A172 (cell line): ENCODE data around the gene NCKAP5L. TPM values are rescaled to one million over a fixed set of nuclear protein-coding genes. Genes with fewer than 3 reads are reported as not detected.
A peak's percentile ranks its signal among the peaks of the same experiment; 100 is the strongest.
"Not testable (repeated sequence)": the region's sequence is repeated elsewhere in the genome, so short reads cannot be mapped to it uniquely, and the experiment has no call there.

ENCODE experiments used
- DNase-seq: peaks from one replicate; pipeline ENCODE4 v3.0.0-alpha.2; 2015; ENCODE audit warnings: low spot score
- total RNA-seq: library from RNA; depleted of rRNA; stranded (reverse); fragments of >200 nt; shearing (Covaris generic); gene quantifications from 2 replicates; pipeline ENCODE4 v1.2.3, GENCODE V29; 2014

The NCKAP5L gene
- total RNA-seq, 1 experiment from 2014 or later: 12.1 TPM

DNA sequence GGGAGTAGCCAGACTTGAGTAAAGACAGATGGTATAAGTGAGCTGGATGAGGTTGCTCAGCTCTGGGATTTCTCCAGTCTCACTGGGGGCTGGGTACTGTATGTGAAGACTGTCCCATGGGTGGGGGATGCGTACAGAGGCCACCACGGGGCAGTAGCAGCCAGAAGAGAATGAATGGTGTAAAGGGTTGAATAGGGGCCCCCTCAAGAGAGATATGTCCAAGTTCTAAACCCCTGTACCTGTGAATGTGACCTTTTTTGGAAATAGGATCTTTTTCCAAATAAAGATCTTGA is 36.5 kb upstream of the NCKAP5L start:
- no peak for DNase-seq

DNA sequence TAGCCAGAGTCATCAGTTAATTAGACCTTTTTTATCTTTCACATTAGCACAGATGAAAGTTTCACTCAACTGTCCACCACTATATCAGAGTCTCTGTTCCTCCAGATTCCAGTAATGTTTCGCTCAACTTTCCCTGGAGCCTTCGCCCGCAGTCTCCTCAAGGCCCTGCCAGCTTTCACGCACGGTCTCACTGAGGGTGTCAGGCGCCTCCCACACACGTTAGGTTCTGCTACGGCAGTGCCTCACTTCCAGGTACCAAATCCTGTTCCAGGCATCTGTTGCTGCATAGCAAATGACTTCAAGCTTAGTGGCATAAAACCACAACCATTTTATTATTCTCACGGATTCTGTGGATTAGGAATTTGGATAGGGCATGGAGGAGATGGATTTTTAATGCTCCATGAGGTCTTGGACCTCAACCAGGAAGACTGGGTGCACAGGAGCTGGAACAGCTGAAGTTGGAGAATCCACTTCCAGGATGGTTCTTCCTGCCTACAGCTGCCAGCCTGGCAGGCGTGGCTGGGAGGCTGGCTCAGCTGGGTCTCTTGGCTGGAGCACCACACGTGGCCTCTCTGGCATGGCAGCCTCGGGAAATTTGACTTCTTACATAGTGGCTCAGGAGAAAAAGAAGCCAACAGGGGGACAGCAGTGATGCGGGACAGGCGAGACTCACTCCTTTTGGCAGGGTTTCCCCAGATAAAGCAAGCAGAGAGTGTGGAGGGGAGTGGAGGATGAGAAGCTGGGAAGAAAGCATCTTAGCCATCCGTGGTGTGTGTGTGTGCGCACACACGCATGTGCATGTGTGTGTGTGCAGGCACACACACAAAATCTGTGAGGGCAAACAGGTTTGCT is 36.0 kb upstream of the NCKAP5L start:
- no peak for DNase-seq

DNA sequence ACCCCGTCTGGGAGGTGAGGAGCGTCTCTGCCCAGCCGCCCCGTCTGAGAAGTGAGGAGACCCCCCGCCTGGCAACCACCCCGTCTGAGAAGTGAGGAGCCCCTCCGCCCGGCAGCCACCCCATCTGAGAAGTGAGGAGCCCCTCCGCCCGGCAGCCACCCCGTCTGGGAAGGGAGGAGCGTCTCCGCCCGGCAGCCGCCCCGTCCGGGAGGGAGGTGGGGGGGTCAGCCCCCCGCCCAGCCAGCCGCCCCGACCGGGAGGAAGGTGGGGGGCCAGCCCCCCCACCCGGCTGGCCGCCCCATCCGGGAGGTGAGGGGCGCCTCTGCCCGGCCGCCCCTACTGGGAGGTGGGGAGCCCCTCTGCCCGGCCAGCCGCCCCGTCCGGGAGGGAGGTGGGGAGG is 32.7 kb upstream of the NCKAP5L start:
- not testable (repeated sequence) for DNase-seq

DNA sequence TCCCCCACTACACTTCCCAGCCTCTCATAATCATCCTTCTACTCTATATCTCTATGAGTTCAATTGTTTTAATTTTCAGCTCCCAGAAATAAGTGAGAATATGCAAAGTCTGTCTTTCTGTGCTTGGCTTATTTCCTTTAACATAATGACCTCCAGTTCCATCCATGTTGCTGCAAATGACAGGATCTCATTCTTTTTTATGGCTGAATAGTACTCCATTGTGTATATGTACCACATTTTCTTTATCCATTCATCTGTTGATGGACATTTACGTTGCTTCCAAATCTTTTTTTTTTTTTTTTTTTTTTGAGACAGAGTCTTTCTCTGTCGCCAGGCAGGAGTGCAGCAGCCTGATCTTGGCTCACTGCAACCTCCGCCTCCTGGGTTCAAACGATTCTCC is 27.7 kb upstream of the NCKAP5L start:
- not testable (repeated sequence) for DNase-seq

DNA sequence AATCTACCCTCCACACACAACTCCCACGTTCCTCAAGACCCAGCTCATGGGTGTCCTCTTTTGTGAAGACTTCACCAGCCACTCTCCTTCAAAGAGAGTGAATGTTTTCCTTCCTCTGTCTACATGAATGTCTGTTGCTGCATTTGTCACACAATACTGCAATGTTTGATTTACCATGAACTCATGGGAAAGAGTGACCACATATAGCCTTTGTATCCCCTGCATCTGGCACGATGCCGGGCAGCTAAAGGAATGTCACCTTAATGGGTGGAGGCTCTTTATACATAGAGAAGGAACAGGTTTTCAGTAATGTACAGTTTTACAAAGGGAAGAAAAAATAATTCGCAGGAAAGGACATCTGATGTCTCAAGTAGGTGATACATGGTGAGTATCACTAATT is 26.8 kb upstream of the NCKAP5L start:
- DNase-seq: no peak

DNA sequence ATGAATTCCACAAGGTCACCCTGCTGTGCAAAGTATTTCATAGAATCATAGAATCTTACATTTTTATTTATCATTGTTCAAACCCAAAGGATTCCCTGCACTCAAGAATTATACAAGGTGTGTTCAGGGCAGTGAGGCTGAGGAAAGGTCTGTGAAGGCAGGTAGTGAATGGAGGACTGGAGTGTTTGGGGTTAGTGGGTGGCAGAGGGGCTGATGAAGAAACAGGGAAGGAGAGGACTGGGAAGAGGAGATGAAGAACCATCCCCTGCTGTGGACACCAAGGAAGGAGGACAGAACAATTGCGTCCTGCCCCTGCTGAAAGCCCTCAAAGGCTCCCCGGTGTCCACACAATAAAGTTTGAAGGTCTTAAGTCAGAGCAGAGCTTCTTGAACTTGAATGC is 25.5 kb upstream of the NCKAP5L start:
- DNase-seq: no peak

DNA sequence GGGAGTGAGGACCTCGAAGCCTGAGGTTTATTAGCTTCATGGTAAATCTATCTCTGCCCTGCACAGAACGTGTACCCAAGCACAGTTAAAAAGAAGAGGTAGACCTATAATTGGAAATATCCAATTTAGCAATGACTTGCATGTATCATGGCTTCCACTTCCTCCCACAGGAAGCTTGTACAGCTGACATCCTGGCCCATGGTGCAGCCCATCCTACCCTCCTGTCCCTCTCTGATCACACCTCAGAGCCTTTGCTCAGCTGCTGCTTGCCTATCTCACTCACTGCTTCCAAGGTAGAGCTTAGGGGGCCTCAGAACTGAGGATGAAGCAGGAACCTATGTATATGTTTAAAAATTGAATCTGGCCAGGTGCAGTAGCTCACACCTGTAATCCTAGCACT is 18.9 kb upstream of the NCKAP5L start:
- no peak for DNase-seq

DNA sequence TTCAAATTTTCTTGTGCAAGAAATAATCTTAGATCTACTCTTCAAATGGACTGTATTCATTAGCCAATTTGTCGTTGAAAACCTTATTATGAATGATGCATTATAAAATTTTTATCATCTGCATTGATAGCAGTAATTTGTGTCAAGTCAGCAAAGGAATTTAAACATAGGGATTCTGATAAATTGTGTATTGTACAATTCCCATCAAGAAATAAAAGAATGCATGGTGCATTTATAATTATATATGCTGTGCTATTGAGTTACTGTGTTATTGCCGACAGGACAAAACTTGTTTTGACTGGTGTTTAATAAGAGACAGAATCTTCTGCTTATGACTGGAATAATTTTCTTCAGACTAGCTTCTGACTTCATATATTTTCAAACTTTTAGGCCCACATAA is 17.8 kb upstream of the NCKAP5L start:
- no peak for DNase-seq

DNA sequence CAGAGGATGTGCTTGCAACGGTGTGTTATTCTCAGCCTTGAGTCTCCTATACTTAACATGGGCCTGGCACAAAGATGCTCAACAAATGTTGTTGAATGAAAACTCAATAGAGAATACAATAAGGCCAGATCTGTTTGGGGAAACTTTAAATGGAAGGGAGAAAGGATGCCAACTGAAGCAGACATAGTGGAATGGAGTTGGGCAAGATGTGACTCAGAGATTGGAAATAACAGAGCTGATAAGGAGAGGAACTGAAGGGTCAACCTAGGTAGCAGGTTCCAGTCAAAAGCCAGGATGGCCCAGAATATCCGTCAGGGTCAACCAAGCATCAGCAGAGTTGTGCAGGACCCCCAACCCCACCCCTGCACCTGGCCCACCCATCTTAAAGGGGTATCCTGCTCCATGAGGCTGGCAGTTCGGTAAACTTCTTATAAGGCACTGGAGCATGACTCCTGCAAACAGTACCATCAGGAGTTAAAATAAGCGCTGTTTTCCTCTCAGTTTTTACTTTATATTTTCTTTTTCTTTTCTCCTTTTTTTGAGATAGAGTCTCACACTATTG is 15.7 kb upstream of the NCKAP5L start:
- DNase-seq: no peak

DNA sequence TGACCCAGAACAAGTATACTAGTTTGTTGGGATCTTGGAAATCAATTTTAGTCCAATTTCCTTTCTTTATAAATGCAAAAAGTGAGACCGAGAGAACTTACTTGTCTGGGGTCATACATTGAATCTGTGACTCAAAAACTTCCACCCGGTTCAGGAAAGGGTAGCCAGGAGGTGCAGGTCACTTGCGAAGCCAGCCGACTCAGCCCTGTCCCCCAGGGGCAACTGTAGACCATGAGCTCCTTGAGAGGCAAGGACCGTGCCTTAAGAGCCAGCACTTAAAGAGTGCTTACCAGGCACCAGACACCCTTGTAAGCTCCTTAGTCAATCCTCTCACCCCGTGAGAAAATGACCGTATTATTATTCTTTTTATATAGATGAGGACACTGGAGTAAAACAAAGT is 15.2 kb upstream of the NCKAP5L start:
- DNase-seq: no peak

DNA sequence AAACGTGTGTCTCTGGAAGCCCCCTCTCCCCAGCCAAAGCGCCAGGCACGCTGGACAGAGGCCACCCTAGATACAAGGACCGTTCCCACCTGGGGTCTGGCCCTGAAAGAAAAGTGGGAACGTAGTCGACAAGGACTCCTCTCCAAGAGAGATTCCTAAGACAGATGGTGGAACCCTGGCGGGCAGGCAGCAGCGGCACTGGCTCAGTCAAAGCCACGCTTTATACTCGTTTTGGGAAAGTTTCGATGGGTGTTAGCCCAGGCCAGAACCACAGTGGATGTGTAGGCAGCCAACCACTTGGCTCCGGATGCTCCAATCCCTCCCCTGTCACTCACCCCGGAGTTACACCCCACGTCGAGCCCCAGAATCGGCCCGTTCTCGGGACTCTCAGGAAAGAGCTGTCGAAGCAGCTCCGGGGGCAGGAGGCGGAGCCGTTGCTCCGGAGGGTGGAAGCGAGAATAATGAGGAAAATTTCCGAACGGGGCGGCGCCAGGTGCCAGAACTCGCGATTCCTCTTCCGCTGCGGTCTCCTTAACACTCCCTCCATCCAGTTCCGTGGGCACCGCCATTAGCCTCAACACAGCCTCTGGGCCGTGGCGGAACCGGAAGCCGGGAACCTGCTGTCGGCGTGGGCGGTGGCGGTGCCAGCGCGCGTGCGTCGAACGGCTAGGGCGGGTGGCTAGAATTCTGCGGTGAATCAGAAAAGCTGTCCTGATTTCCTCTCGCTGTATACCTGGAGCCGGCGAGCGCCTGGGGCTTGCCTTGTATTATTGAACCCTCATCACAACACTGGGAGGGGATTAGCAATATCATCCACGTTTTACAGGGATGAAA is 14.5 kb upstream of the NCKAP5L start, which contains the start of gene BCDIN3D:
BCDIN3D (minus strand) TSS at position 588 of the 834 bp plus-strand sequence; CDS start at position 569, 19 bp downstream.
- peak; percentile 85 for DNase-seq

DNA sequence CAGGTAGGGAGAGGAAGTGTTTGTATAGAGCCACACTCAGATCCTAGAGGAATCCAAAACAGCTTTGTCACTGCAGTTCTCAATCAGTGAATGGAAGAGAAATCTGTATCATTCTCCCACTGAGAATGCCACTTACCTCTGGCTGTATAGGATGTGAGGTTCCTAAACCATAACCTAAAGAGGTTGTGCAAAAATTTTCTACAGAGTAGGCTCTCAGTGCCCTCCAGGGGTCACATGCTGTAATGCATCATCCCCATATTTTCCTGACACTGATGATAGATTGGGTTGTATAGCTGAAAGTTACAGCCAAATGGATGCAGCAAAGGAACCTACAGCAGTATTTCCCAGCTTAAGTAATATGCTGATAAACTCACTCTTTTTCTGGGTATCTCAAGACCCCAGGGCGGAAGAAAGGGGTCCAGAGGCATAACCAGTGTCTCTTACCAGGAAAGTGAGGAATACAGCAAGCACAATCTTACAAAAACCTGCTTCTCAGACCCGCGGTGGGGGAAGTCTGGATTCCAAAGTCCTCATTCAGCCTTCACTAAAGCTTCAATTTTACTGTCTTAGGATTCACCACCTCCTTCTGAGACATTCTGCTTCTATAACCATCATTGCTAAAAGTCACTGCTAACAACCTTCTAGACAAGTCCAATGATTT is 10.9 kb upstream of the NCKAP5L start:
- peak; percentile 33 for DNase-seq

DNA sequence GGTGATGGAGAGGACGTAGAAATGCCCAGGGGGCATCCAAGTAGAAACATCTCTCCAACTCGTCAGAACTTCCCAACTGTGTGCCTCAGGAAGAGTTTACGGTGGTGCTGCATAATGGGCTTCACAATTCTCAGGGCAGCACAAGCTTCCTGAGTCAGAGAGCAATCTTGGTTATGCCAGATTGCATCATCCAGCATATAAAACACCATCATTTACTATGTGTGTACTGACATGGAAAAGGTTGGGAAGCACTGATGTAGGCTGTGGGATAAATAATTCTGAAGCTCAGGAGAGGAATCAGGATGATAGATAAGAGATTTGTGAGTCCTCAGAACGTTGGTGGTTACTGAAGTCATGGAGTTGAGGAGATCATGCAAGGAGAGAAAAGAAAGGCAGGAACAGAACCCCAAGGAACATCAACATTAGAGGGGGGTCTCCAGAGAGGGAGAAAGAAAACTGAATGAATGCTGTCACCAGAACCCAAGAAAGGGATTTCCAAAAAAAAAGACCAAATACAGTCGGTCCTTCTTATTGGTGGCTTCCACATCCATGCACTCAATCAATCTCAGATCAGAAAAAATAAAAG is 4.7 kb upstream of the NCKAP5L start:
- DNase-seq: no peak

DNA sequence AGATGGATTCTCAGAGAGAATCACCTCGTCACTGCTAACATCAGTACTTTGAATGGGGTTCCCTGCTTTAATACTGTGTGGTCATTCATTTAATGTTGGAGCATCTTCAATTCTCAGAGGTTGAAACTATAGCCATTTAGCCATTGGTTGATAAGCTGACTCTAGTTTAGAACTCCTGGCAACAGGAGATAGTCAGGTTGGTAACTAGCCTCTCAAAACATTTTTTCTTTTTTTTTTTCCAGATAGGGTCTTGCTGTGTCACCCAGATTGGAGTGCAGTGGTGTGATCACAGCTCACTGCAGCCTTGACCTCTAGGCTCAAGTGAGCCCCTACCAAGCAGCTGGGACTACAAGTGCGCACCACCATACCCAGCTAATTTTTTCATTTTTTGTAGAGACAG is 3.5 kb upstream of the NCKAP5L start:
- DNase-seq: no peak

DNA sequence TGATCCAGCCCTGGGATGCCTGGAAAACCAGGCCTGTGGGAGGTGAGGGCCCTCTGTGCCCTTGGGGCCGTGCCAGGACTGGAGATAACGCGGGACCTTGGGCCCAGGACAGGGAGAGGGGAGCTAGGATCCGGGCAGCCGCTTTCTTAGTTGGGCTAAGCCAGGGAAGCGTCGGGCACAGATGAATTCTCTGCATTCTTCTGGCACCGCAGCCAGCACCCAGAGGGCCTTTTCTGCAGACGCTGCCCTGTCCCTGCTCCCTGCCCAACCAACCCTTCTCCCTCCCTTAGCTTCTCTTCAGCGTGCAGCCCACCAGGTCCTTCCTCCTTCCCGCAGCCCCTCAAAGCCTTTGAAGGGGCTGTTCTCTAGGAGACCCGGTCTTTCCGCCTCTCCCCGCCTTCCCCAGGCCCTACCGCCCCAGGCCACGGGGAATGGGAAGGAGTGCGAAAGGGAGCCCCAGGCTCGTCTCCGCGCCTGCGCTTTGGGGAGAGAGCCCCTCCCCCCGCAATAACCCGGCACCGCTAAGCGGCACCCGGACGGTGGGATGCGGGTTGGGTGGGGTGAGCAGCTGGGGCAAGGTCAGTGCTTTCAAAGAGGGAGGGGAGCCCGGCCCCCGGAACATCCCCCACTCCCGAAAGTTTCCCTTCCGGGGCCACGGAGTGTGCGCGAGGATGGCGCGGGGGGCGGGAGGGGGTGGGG is 663 bp downstream of the NCKAP5L start:
- DNase-seq: peak; percentile 55

DNA sequence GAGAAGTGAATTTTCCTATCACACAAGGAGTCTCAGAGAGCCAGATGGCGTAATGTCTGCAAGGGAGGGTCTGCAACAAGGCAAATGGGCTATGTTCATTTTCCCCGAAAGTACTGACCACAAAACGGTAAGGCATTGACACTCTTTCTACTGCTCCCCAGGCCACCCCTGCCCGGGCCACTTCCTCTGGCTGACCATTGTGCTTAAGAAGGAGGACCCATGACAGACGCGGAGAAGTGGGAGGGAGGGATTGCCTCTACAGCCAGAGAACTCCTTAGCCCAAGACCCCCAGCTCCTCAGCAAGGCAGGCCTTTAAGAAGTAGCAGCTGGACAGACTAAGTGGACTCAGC is 1.2 kb downstream of the NCKAP5L start:
- peak; percentile 22 for DNase-seq

DNA sequence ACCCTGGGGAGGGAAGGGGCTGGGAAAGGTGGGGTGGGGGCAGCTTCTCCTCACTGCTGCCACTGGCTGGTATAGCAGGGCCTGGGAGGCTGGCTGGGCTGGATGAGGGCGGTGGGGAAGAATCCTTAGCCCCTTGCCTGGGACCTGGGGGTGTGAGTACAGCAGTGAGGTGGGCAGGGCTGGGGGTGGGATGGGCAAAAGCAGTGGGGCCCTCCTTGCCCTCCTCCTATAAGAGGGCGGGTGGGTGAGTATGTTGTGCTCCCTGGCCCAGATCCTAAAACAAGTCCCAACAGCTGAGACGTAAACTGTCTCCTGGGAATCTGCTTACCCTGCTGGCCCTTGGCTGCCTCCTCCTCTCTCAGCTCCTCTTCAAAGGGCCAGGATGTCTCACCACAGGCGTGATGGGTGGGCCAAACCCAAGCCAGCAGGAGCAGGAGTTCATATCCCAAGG is 2.2 kb downstream of the NCKAP5L start:
- no peak for DNase-seq

DNA sequence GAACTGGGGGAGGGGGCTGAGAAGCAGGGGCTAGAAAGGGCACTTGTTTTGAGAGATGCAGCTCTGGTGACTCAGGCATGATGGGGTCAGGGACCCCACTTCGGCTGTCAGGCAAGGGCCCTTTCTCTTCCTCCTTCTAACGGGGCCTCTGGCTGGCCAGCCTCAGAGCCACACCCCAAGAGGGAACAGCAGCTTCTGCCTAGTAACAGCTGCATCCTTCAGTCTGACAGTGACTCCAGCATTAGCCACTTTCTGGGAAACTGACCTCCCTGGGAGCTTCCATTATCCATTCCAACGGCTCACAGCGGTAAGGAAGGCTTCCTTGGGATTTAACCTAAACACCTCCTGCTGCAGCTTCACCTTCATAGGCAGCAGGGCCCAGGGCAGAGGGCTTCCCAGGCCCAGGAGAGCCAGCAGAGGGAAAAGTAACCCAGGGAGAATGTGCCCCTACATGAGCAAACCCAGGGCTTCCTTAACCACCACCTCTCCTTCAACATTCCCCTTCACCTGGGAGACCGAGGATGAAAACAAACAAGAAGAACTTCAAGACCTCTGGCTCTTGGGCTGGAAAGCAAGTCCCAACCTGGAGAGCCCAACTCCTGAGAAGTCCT is 2.7 kb downstream of the NCKAP5L start:
- no peak for DNase-seq

DNA sequence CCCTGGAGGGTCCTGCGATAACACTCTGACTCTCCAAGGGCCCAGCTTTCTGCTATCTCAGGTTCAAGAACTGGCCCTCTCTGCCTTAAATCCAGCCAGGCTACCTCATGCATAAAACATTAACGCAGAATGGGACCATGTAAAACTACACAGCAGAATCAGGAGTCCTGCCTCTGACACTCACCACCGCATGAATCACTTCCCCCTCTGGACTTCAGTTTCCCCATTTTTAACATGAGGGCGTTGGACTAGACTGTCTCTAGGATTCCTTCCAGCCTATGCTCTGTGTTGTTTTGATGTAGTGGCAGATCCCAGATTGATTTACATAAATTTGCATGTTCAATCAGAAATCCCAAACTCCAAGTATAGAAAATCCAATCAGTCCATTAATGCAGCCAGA is 3.3 kb downstream of the NCKAP5L start:
- DNase-seq: no peak

DNA sequence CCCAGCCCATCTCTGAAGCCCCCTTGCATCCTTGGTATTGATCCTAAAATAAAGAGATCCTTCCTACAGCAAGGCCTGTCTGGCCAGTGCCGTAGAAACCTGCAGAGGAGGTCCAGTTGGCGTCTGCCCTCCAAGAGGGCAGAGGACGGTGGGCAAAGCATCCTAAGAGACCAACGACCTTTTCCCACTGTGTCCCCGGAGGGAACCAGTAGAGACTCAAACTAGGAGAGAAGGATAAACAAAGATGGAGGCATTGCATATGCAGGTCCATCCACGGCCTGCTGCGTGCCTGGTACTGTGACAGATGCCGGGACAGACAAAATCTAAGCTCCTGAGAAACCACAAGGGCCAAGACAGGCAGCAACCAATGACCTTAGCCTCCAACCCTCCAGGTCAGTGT is 3.8 kb downstream of the NCKAP5L start:
- no peak for DNase-seq

DNA sequence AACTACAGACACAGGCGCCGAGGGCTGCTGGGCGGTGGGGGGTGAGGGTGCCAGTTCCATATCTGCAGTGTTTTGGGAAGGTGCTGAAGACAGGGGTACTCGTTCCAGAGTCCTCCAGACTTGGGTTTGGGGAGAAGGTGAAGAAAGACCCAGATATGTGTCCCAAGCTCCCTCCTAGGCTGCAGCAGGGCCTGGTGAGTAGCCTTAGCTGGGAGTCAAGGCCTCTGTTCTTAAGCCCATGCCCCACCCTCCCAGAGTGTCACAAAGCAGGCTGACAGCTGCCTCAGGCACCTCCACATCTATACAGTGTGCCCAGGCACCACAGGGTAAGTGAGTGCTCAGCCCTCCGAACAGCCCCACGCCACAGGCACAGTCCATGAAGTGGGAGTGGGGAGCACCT is 4.3 kb downstream of the NCKAP5L start:
- DNase-seq: no peak
